AG10803 (cell line): ENCODE results near the gene NSD2.

Source experiments
- DNase-seq: peaks from one replicate; pipeline ENCODE4 v3.0.0; 2010; ENCODE audit warnings: low read depth
- H3K4me3 ChIP-seq: 2 replicates; pipeline ENCODE4 v1.5.1; 2011; ENCODE audit warnings: mild to moderate bottlenecking, low read length, control low read depth
- CTCF ChIP-seq: conservative IDR thresholded peaks from 2 replicates; pipeline ENCODE4 v1.5.1; 2011; ENCODE audit warnings: mild to moderate bottlenecking, low read length, control low read depth, inconsistent platforms

Gene NSD2

GRCh38 chr4:1945124-1945895, 74.1 kb downstream of the NSD2 start:
- no peak for DNase-seq
- no peak overlapping the region for H3K4me3 ChIP-seq
- no peak for TF ChIP-seq CTCF

- no peak overlapping the region for H3K4me3 ChIP-seq
- no peak for DNase-seq
- no peak for TF ChIP-seq CTCF
Observed at GRCh38 chr4:1945912-1946311, 74.7 kb downstream of the NSD2 start.

- DNase-seq: no peak
- no peak overlapping the region for H3K4me3 ChIP-seq
- no peak for TF ChIP-seq CTCF
Observed at GRCh38 chr4:1948232-1948631, 77.0 kb downstream of the NSD2 start.

- no peak overlapping the region for H3K4me3 ChIP-seq
- no peak for TF ChIP-seq CTCF
- no peak for DNase-seq
Observed at GRCh38 chr4:1948892-1949436, 77.8 kb downstream of the NSD2 start.

GRCh38 chr4:1950369-1950768, 79.2 kb downstream of the NSD2 start:
- no peak for TF ChIP-seq CTCF
- no peak overlapping the region for H3K4me3 ChIP-seq
- DNase-seq: no peak

- no peak for DNase-seq
- TF ChIP-seq CTCF: no peak
- no peak overlapping the region for H3K4me3 ChIP-seq
Observed at GRCh38 chr4:1952058-1952700, 81.0 kb downstream of the NSD2 start.

- no peak for DNase-seq
- TF ChIP-seq CTCF: no peak
- H3K4me3 ChIP-seq: no peak overlapping the region
Observed at GRCh38 chr4:1952719-1953118, 81.5 kb downstream of the NSD2 start.
